Activated T-helper 17 cell treated with anti-CD3 and anti-CD28 coated beads, Interleukin-2, amount 50 U/mL, for 72 hours (primary cell): Measurements from ENCODE around the gene SLC16A8. TPM values are rescaled to one million over a fixed set of nuclear protein-coding genes. Genes with fewer than 3 reads are reported as not detected.

Source experiments
- ATAC-seq: fragments of 150-1000 bp; cut with Tn5 transposase; replicated peaks from 2 replicates; pipeline ENCODE4 v1.10.0; 2021; ENCODE audit warnings: mild to moderate bottlenecking, moderate library complexity
- H3K27ac Mint-ChIP-seq: one replicate; pipeline ENCODE4 v1.8.0; 2022; ENCODE audit warnings: mixed read lengths
- H3K27me3 Mint-ChIP-seq: one replicate; pipeline ENCODE4 v1.8.0; 2022; ENCODE audit warnings: mixed read lengths
- H3K36me3 Mint-ChIP-seq: one replicate; pipeline ENCODE4 v1.8.0; 2022; ENCODE audit warnings: low read depth, mild to moderate bottlenecking, mixed read lengths
- H3K4me1 Mint-ChIP-seq: one replicate; pipeline ENCODE4 v1.8.0; 2022; ENCODE audit warnings: mixed read lengths
- H3K4me3 Mint-ChIP-seq: one replicate; pipeline ENCODE4 v1.8.0; 2022; ENCODE audit warnings: mild to moderate bottlenecking, mixed read lengths
- H3K9me3 Mint-ChIP-seq: one replicate; pipeline ENCODE4 v1.8.0; 2022; ENCODE audit warnings: mixed read lengths
- total RNA-seq, 2 donors: library from RNA; stranded (reverse); gene quantifications; one replicate each; pipeline ENCODE4 v1.2.3, GENCODE V29; 2022

Gene SLC16A8
- total RNA-seq, 2 donors from 2014 or later: not detected

- no peaks in the 10 kb centered on the region for H3K27me3 Mint-ChIP-seq
- peaks cover 10% of the 10 kb centered on the region for H3K4me1 Mint-ChIP-seq
- H3K36me3 Mint-ChIP-seq: no peaks in the 10 kb centered on the region
- no peak for ATAC-seq
- no peaks in the 10 kb centered on the region for H3K9me3 Mint-ChIP-seq
- no peak overlapping the region for H3K4me3 Mint-ChIP-seq
- no peak overlapping the region for H3K27ac Mint-ChIP-seq
These were observed 23.9 kb upstream of the SLC16A8 start for GRCh38 chr22:38107692-38108515.

GRCh38 chr22:38106814-38107578, 23.0 kb upstream of the SLC16A8 start:
- Mint-ChIP-seq H3K4me3 (no peak overlapping the region), H3K27ac (no peak overlapping the region), H3K36me3 (no peaks in the 10 kb centered on the region), H3K9me3 (no peaks in the 10 kb centered on the region), H3K4me1 (peaks cover 10% of the 10 kb centered on the region), H3K27me3 (no peaks in the 10 kb centered on the region)
- ATAC-seq: no peak

- no peaks in the 10 kb centered on the region for H3K36me3 Mint-ChIP-seq
- no peak for ATAC-seq
These were observed 20.1 kb upstream of the SLC16A8 start for GRCh38 chr22:38104084-38104483.

GRCh38 chr22:38103641-38104040, 19.7 kb upstream of the SLC16A8 start:
- Mint-ChIP-seq H3K4me1 (peaks cover 15% of the 10 kb centered on the region), H3K27ac (no peak overlapping the region), H3K9me3 (no peaks in the 10 kb centered on the region), H3K27me3 (no peaks in the 10 kb centered on the region), H3K36me3 (no peaks in the 10 kb centered on the region), H3K4me3 (no peak overlapping the region)
- ATAC-seq: no peak

More at GRCh38 chr22:38104084-38104483, 20.1 kb upstream of the SLC16A8 start:
- H3K27me3 Mint-ChIP-seq: no peaks in the 10 kb centered on the region
- peak overlapping the region; percentile 41 for H3K27ac Mint-ChIP-seq
- H3K4me1 Mint-ChIP-seq: peaks cover 15% of the 10 kb centered on the region
- no peaks in the 10 kb centered on the region for H3K9me3 Mint-ChIP-seq
- no peak overlapping the region for H3K4me3 Mint-ChIP-seq

GRCh38 chr22:38098410-38099249, 14.6 kb upstream of the SLC16A8 start:
- Mint-ChIP-seq H3K9me3 (no peaks in the 10 kb centered on the region), H3K4me1 (peaks cover 6% of the 10 kb centered on the region), H3K4me3 (no peak overlapping the region), H3K27ac (no peak overlapping the region), H3K27me3 (no peaks in the 10 kb centered on the region), H3K36me3 (no peaks in the 10 kb centered on the region)
- ATAC-seq: no peak

GRCh38 chr22:38097557-38098409, 13.8 kb upstream of the SLC16A8 start:
- H3K4me3 Mint-ChIP-seq: no peak overlapping the region
- H3K27ac Mint-ChIP-seq: no peak overlapping the region
- no peaks in the 10 kb centered on the region for H3K9me3 Mint-ChIP-seq
- H3K36me3 Mint-ChIP-seq: no peaks in the 10 kb centered on the region
- H3K27me3 Mint-ChIP-seq: no peaks in the 10 kb centered on the region
- peaks cover 6% of the 10 kb centered on the region for H3K4me1 Mint-ChIP-seq
- ATAC-seq: no peak

GRCh38 chr22:38097058-38097457, 13.1 kb upstream of the SLC16A8 start:
- Mint-ChIP-seq H3K27me3 (no peaks in the 10 kb centered on the region), H3K36me3 (no peaks in the 10 kb centered on the region), H3K27ac (no peak overlapping the region), H3K4me3 (no peak overlapping the region), H3K9me3 (no peaks in the 10 kb centered on the region), H3K4me1 (peaks cover 6% of the 10 kb centered on the region)
- no peak for ATAC-seq

- no peaks in the 10 kb centered on the region for H3K36me3 Mint-ChIP-seq
- no peak overlapping the region for H3K4me3 Mint-ChIP-seq
- no peaks in the 10 kb centered on the region for H3K4me1 Mint-ChIP-seq
- no peak for ATAC-seq
- H3K9me3 Mint-ChIP-seq: no peaks in the 10 kb centered on the region
- H3K27me3 Mint-ChIP-seq: peaks cover 9% of the 10 kb centered on the region
- H3K27ac Mint-ChIP-seq: no peak overlapping the region
These were observed 5.5 kb upstream of the SLC16A8 start for GRCh38 chr22:38089474-38089851.

- Mint-ChIP-seq H3K4me1 (no peaks in the 10 kb centered on the region), H3K27me3 (peaks cover 9% of the 10 kb centered on the region), H3K36me3 (no peaks in the 10 kb centered on the region), H3K9me3 (no peaks in the 10 kb centered on the region), H3K27ac (no peak overlapping the region), H3K4me3 (no peak overlapping the region)
- ATAC-seq: no peak
These were observed 4.9 kb upstream of the SLC16A8 start for GRCh38 chr22:38088629-38089473.

- Mint-ChIP-seq H3K27me3 (peaks cover 9% of the 10 kb centered on the region), H3K27ac (no peak overlapping the region), H3K36me3 (no peaks in the 10 kb centered on the region), H3K4me1 (no peaks in the 10 kb centered on the region), H3K4me3 (no peak overlapping the region), H3K9me3 (no peaks in the 10 kb centered on the region)
- ATAC-seq: no peak
These were observed 3.9 kb upstream of the SLC16A8 start for GRCh38 chr22:38087855-38088254.

GRCh38 chr22:38086942-38087341, 3.0 kb upstream of the SLC16A8 start:
- Mint-ChIP-seq H3K4me1 (no peaks in the 10 kb centered on the region), H3K9me3 (no peaks in the 10 kb centered on the region), H3K27me3 (peaks cover 9% of the 10 kb centered on the region), H3K36me3 (no peaks in the 10 kb centered on the region), H3K4me3 (no peak overlapping the region), H3K27ac (no peak overlapping the region)
- ATAC-seq: no peak

GRCh38 chr22:38086001-38086845, 2.2 kb upstream of the SLC16A8 start:
- Mint-ChIP-seq H3K9me3 (no peaks in the 10 kb centered on the region), H3K4me1 (no peaks in the 10 kb centered on the region), H3K4me3 (no peak overlapping the region), H3K36me3 (no peaks in the 10 kb centered on the region), H3K27ac (no peak overlapping the region), H3K27me3 (peaks cover 9% of the 10 kb centered on the region)
- no peak for ATAC-seq
